Measurements from ENCODE around the gene LETM1. TPM values are rescaled to one million over a fixed set of nuclear protein-coding genes. Genes with fewer than 3 reads are reported as not detected.

The LETM1 gene
- total and polyA plus RNA-seq, 2 donors (not counting 3 experiments of a cell fraction or from before 2014, with no cell fraction given), result 25.6 to 62.5 TPM

DNA sequence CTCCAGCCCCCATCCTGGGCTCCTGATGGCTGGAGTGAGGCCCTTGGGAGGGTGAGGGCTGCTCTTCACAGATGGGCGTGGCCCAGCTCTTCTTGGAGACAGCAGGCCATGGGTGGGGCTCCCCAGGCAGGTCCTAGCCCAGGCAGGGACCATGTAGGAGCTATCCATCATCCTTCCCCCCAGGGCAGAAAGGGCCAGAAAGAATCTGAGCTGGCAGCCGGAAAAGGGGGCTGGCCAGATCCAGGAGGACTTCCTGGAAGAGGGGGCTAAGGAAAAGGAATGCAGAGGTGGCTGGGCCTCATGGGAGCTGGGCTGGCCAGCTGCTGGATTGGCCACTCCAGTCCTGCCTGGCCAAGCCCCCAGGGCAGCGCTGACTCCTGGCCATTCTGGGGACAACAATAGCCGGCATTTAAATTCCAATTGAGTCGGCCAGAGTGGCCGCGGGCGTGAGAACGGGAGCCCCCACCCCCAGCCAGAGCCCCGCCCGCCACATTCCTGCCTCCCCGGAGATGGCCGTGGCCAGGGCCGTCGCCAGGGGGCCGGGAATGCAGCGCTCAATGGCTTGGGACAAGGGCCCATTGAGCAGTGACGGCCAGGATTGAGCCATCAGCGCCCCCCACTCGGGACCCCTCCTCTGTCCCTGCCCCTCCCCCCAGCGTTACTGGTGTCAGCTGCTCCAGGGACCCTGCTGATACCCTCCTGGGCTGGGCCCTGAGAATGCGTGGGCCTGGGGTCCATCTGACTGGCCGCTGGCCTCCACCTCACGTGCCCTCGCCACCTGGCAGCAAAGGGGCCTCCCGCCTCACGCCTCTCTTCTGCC, 77.9 kb downstream of the LETM1 start:
- H3K27me3 ChIP-seq (ENCODE audit: control insufficient read depth in 2 of 2, insufficient read depth in 2 of 2, low read length in 2 of 2), result no peaks in the 10 kb centered on the region
- no peak overlapping the region for H3K9ac ChIP-seq (replicated peaks; ENCODE audit: extremely low read depth, insufficient read depth, low read length)
- H3K79me2 ChIP-seq (ENCODE audit: control insufficient read depth, insufficient read depth, low read length), result no peaks in the 10 kb centered on the region
- intact Hi-C loops (cut with micrococcal nuclease) (no loop called here), dilution Hi-C loops (cut with MboI; ENCODE audit: extremely low pct_ligation_motif_present, low sequenced_read_pairs) (no loop called here)
- H4K20me1 ChIP-seq (replicated peaks; ENCODE audit: control insufficient read depth, extremely low read depth, insufficient read depth, low read length), result no peaks in the 10 kb centered on the region
- no peaks in the 10 kb centered on the region for H3K4me1 ChIP-seq (ENCODE audit: control insufficient read depth, extremely low read depth, insufficient read depth, low read length)
- BruUV-seq (replicated peaks), result no TSS peak
- POLR2A ChIA-PET, result no interaction called here
- TF ChIP-seq FOS (IDR thresholded peaks at IDR 0.05; ENCODE audit: borderline replicate concordance, insufficient read depth, low read length) (no peak), MYC (IDR thresholded peaks at IDR 0.05; ENCODE audit: low read depth, low read length) (no peak), CTCF (IDR thresholded peaks at IDR 0.05; ENCODE audit: extremely low read depth in 1 of 2, insufficient read depth in 1 of 2, low read depth in 1 of 2, low read length in 2 of 2) (peak in 1 of 2 donors; percentile 22)
- H3K9me1 ChIP-seq (replicated peaks; ENCODE audit: control insufficient read depth, extremely low read depth, insufficient read depth, low read length), result no peaks in the 10 kb centered on the region
- FAIRE-seq (no peak), DNase-seq (ENCODE audit: low read depth, low spot score) (no peak)
- H3K27ac ChIP-seq (ENCODE audit: insufficient read depth, low read depth, low read length), result no peak overlapping the region
- no peak overlapping the region for H3K4me3 ChIP-seq (replicated peaks in 1 of 3; ENCODE audit: insufficient read depth in 1 of 3, low read depth in 1 of 3, low read length in 3 of 3)
- no peak overlapping the region for H2AFZ ChIP-seq (ENCODE audit: low read depth, low read length)
- H3K4me2 ChIP-seq (ENCODE audit: insufficient read depth, low read length), result no peak overlapping the region
- CTCF ChIA-PET, result interaction anchor here (1.1 to 2.0 kb wide), 5 partner anchors 10 to 30 kb away, joined by 3 to 13 read pairs (median 6); partner anchors contain the start of gene FGFR3
- H3K9me3 ChIP-seq (replicated peaks; ENCODE audit: control insufficient read depth, insufficient read depth, low read length), result no peaks in the 10 kb centered on the region
- no peaks in the 10 kb centered on the region for H3K36me3 ChIP-seq (ENCODE audit: control insufficient read depth in 2 of 2, extremely low read depth in 1 of 2, insufficient read depth in 2 of 2, low read length in 2 of 2)

All from endothelial cell of umbilical vein (primary cell).